AG10803 (cell line): ENCODE measurements around the gene CD226.
"Not testable (repeated sequence)": the region's sequence is repeated elsewhere in the genome, so short reads cannot be mapped to it uniquely, and the experiment has no call there.

Source experiments
- DNase-seq: peaks from one replicate; pipeline ENCODE4 v3.0.0; 2010; ENCODE audit warnings: low read depth
- H3K4me3 ChIP-seq: 2 replicates; pipeline ENCODE4 v1.5.1; 2011; ENCODE audit warnings: mild to moderate bottlenecking, low read length, control low read depth
- TF ChIP-seq, protein P1 (sequence below): conservative IDR thresholded peaks from 2 replicates; pipeline ENCODE4 v1.5.1; 2011; ENCODE audit warnings: mild to moderate bottlenecking, low read length, control low read depth, inconsistent platforms

CD226 gene

DNA sequence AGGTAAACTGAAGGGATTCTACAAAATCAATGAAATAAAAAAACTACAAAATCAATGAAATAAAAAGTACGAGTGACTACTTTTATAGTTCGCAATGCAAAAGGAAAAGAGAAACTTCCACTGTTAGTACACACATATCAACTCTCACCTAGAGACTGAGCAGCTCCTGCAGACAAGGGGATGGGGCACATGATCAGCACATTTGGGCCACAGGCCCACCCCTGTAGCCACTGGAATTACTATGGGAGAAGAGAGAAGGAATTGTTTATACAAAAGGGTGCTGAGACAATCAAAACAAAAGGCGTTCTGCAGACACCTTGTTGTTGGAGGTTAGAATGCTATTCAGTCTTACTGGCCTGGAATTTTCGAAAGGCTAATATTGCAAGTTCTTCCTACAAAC, 34.7 kb upstream of the CD226 start:
- no peak overlapping the region for H3K4me3 ChIP-seq
- TF ChIP-seq, protein P1, sequence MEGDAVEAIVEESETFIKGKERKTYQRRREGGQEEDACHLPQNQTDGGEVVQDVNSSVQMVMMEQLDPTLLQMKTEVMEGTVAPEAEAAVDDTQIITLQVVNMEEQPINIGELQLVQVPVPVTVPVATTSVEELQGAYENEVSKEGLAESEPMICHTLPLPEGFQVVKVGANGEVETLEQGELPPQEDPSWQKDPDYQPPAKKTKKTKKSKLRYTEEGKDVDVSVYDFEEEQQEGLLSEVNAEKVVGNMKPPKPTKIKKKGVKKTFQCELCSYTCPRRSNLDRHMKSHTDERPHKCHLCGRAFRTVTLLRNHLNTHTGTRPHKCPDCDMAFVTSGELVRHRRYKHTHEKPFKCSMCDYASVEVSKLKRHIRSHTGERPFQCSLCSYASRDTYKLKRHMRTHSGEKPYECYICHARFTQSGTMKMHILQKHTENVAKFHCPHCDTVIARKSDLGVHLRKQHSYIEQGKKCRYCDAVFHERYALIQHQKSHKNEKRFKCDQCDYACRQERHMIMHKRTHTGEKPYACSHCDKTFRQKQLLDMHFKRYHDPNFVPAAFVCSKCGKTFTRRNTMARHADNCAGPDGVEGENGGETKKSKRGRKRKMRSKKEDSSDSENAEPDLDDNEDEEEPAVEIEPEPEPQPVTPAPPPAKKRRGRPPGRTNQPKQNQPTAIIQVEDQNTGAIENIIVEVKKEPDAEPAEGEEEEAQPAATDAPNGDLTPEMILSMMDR: no peak
- no peak for DNase-seq

DNA sequence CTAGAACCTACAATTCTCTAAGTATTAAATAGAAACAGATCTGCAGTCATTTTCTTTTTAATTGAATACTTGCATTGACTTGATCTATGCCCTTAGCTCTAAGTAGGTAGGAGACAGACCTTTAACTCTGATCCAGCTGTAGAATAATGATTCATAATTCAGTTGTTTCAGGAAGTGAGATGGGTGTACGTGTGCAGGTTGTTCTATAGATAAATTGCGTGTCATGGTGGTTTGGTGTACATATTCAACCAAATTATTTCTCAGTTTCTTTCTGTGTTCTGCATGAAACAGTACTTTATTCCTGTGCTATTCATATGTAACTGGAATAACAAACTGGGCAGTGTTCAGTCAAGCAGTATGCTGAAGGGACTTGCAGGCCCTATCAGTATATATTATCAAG, 34.3 kb upstream of the CD226 start:
- DNase-seq: no peak
- TF ChIP-seq, protein P1: no peak

GRCh38 chr18:69980982-69981804, 33.5 kb upstream of the CD226 start:
- no peak overlapping the region for H3K4me3 ChIP-seq
- TF ChIP-seq, protein P1: no peak
- no peak for DNase-seq

More for the DNA sequence above, 34.3 kb upstream of the CD226 start:
- H3K4me3 ChIP-seq: no peak overlapping the region

DNA sequence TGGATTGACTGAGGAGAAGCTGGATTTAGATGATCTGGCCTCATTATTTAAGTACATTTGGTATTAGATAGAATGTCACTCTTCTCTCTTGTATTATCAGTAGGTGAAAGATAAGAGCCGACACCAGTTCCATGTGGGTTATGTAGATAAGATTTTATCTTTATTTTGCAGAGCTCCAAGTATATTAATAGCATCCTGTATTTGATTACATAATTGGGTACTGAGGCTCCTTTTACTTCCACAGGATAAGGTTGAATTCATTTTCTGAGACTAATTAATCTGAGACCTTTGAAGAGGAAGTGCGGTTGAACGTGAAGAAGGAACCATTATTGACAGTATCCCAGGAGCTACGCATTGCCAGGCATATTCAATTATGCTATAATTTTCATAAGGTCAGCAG, 32.8 kb upstream of the CD226 start:
- DNase-seq: no peak
- TF ChIP-seq, protein P1: no peak
- no peak overlapping the region for H3K4me3 ChIP-seq

DNA sequence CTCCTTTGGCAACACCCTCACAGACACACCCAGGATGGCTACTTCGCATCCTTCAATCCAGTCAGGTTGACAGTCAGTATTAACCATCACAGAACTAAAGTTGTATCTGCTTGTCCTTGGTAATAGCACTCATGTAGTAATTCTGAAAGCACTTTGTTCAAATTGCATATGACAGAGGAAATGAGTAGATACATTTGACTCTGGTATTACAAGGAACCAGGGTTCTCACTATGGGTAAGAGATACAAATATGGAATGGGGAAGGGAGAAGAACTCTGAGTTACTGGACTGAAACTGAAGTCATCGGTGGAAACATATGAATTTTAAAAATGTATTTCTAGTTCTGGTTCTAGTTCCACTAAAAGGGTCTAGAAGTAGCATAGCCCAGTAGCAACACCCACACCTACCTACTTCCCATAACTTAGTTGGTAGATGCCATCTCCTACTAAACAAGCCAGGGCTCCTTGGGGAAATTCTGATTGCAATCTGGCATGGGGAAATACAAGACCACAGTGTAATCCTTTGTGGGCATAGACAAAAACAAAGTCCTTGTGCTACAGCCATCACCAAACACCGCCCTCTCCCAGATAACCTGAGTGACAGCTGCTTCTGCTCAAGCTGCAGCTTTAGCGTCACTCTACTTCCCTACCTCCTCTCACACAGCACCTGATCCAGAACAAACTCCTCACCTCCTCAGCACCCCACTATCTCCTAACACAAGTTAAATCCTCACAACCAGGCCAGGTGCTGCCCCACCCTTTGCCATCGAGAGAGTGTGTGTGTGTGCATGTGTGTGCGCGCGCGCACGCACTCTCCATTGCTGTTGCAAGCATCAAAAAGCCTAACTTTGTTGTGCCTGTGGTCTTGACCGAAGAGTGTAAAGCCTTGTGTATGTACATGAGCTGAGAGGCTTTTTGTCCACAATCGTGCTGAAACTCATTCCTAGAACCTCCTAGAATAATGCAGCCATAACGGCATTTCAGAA, 31.4 kb upstream of the CD226 start:
- DNase-seq: no peak
- TF ChIP-seq, protein P1: no peak
- no peak overlapping the region for H3K4me3 ChIP-seq

DNA sequence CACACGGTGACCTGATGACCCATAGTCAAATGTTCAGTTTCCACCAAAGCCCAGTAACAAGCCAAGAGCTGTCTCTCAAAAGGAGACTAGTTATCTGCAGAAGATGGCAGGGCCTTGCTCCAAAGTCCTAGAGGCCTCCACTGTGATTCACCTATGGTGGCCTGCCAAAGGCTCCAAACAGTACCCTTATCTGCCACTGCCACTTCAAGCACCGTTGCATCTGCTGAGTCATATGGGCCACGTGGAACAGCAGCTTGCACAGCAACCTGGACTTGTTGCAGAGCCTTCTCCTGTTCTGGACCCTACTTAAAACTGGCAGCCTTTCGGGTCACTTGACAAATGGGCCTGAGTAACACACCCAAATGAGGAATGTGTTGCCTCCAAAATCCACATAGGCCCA, 27.6 kb upstream of the CD226 start:
- not testable (repeated sequence) for DNase-seq, H3K4me3 ChIP-seq

DNA sequence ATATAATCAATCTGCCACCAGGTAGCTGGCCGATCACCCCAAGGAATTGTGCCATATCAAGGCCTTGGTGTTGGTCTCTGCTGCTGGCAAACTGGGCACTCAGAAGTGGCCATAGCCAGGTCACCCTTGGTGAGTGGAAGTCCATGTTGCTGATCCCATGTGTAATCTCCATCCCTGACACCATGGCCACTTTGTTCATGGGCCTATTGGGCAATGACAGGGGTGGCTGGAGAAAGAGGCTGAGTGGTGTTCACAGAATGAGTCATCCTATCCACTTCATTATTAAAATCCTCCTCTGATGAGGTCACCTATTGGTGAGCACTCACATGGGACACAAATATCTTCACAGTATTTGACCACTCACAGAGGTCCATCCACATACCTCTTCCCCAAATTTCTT, 26.7 kb upstream of the CD226 start:
- DNase-seq: peak; percentile 67
- H3K4me3 ChIP-seq: no peak overlapping the region
- TF ChIP-seq, protein P1: no peak
